Brain microvascular endothelial cell (primary cell): ENCODE data around the gene PARP9.

Experiments used
- DNase-seq: peaks from one replicate; pipeline ENCODE4 v3.0.0-alpha.2; 2020
- H3K27ac ChIP-seq: fragments of 250-450 bp; sonication (Bioruptor Pico); 2 replicates; pipeline ENCODE4 v1.5.1; 2020; ENCODE audit warnings: mild to moderate bottlenecking, moderate library complexity
- H3K27me3 ChIP-seq: fragments of 250-450 bp; sonication (Bioruptor Pico); replicated peaks from 2 replicates; pipeline ENCODE4 v1.5.1; 2020; ENCODE audit warnings: mild to moderate bottlenecking
- H3K36me3 ChIP-seq: fragments of 250-450 bp; sonication (Bioruptor Pico); replicated peaks from 2 replicates; pipeline ENCODE4 v1.5.1; 2020; ENCODE audit warnings: mild to moderate bottlenecking
- H3K4me3 ChIP-seq: 2 replicates; pipeline ENCODE4 v1.5.1; 2011; ENCODE audit warnings: low read depth, mild to moderate bottlenecking, control low read depth, low read length, moderate library complexity
- CTCF ChIP-seq: IDR thresholded peaks from 2 replicates; pipeline ENCODE4 v1.5.1; 2011; ENCODE audit warnings: low read depth, mild to moderate bottlenecking, moderate library complexity, low read length, control low read depth, inconsistent platforms; ENCODE audit errors: missing control alignments
- in situ Hi-C: cut with HindIII; loops from 2 replicates; pipeline ENCODE4 v1.10.0; 2017; ENCODE audit warnings: low sequenced_read_pairs, low pct_ligation_motif_present

PARP9 gene

GRCh38 chr3:122546151-122546550 lies 17.9 kb downstream of the PARP9 start:
- Histone ChIP-seq H3K27me3 (no peaks in the 10 kb centered on the region), H3K4me3 (no peak overlapping the region), H3K27ac (no peak overlapping the region), H3K36me3 (peaks cover 5% of the 10 kb centered on the region)
- TF ChIP-seq CTCF, result no peak
- in situ Hi-C loops, result no loop called here
- no peak for DNase-seq

- in situ Hi-C loops, result no loop called here
- no peaks in the 10 kb centered on the region for H3K36me3 ChIP-seq
- DNase-seq, result no peak
- no peak overlapping the region for H3K27ac ChIP-seq
- no peak for TF ChIP-seq CTCF
- H3K27me3 ChIP-seq, result no peaks in the 10 kb centered on the region
- no peak overlapping the region for H3K4me3 ChIP-seq
Observed at GRCh38 chr3:122538956-122539490, 25.1 kb downstream of the PARP9 start.

- no peak for DNase-seq
- Histone ChIP-seq H3K4me3 (no peak overlapping the region), H3K27me3 (no peaks in the 10 kb centered on the region), H3K36me3 (peaks cover 2% of the 10 kb centered on the region), H3K27ac (no peak overlapping the region)
- in situ Hi-C loops, result no loop called here
- no peak for TF ChIP-seq CTCF
Observed at GRCh38 chr3:122536632-122537001, 27.5 kb downstream of the PARP9 start.

GRCh38 chr3:122535964-122536631 lies 28.0 kb downstream of the PARP9 start:
- no peak overlapping the region for H3K4me3 ChIP-seq
- DNase-seq, result no peak
- no peak for TF ChIP-seq CTCF
- peaks cover 2% of the 10 kb centered on the region for H3K36me3 ChIP-seq
- no peaks in the 10 kb centered on the region for H3K27me3 ChIP-seq
- in situ Hi-C loops, result no loop called here
- no peak overlapping the region for H3K27ac ChIP-seq

- in situ Hi-C loops, result no loop called here
- no peak overlapping the region for H3K27ac ChIP-seq
- H3K27me3 ChIP-seq, result no peaks in the 10 kb centered on the region
- peak; percentile 79 for DNase-seq
- no peak for TF ChIP-seq CTCF
- H3K4me3 ChIP-seq, result no peak overlapping the region
- H3K36me3 ChIP-seq, result peaks cover 2% of the 10 kb centered on the region
Observed at GRCh38 chr3:122533931-122534334, 30.2 kb downstream of the PARP9 start.

- TF ChIP-seq CTCF, result no peak
- no peak for DNase-seq
- H3K27me3 ChIP-seq, result no peaks in the 10 kb centered on the region
- no peak overlapping the region for H3K4me3 ChIP-seq
- no peak overlapping the region for H3K27ac ChIP-seq
- in situ Hi-C loops, result no loop called here
- peaks cover 2% of the 10 kb centered on the region for H3K36me3 ChIP-seq
Observed at GRCh38 chr3:122533480-122533879, 30.6 kb downstream of the PARP9 start.
